Measurements from ENCODE around the gene EPB42.

EPB42 gene

DNA sequence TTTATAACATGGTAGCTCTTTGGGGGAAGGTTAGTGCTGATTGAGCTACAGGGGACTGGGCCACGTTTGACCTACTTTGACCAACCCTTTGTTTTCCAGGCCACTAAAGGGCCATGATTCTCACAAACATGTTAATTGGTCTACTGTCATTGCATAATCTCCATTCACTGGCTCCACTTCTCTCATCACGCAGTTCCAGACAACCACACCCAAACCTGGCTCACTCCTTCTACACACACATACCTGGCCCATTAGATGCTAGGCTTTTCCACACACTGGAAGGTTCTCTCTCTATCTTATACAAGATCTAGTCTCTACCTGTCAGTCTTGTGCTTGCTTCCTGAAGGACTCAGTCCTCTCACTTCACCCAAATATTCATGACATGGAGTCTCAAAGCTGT, 30.0 kb upstream of the EPB42 start:
- Mint-ChIP-seq H3K27ac (no peak overlapping the region), H3K27me3 (peaks cover 34% of the 10 kb centered on the region), H3K4me3 (no peak overlapping the region), H3K9me3 (no peaks in the 10 kb centered on the region), H3K36me3 (ENCODE audit: low read depth) (no peaks in the 10 kb centered on the region), H3K4me1 (ENCODE audit: low read depth) (peaks cover 56% of the 10 kb centered on the region)
- intact Hi-C loops (cut with micrococcal nuclease) = no loop called here

DNA sequence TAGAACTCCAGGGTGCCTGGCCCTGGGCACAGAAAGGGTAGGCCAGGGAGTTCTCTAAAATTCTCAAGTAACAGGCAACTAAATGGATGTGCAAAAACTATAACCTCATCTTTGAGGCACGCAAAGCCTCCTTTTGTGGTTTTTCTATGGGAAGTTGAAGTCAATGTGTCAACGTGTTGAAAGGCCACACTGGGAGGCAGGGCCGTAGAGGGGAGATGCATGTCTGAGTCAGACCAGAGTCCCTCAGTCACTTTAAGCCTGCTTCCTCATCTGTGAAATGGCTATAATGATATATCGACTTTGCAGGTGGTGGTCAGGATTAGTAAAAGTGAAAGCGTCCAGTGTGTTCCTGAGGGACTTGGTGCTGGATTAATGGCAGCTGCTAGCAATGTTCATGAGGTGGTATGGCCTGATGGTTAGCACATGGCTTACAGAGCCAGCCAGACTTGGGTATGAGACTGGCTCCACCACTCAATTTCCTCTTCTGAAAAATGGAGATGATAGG, 28.9 kb upstream of the EPB42 start:
- Mint-ChIP-seq H3K4me3 (no peak overlapping the region), H3K4me1 (ENCODE audit: low read depth) (peaks cover 56% of the 10 kb centered on the region), H3K9me3 (no peaks in the 10 kb centered on the region), H3K27ac (peak overlapping the region; percentile 87), H3K27me3 (peaks cover 28% of the 10 kb centered on the region), H3K36me3 (ENCODE audit: low read depth) (no peaks in the 10 kb centered on the region)
- intact Hi-C loops (cut with micrococcal nuclease) = no loop called here

DNA sequence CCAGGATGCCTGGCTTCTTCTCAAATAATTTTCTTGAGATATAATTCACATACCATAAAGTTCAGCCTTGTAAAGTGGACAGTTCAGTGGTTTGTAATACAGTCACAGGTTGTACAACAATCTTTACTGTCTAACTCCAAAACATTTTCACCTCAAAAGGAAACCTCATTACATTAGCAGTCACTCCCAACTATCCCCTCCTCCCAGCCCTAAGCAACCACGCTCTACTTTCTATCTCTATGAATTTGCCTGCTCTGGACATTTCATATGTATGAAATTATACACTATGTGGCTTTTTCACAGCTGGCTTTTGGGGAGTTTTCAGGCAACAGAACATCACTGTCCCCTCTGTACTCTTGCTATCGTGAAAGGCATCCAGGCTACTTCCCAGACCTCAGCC, 28.4 kb upstream of the EPB42 start:
- Mint-ChIP-seq H3K27ac (peak overlapping the region; percentile 87), H3K4me1 (ENCODE audit: low read depth) (peaks cover 56% of the 10 kb centered on the region), H3K36me3 (ENCODE audit: low read depth) (no peaks in the 10 kb centered on the region), H3K9me3 (no peaks in the 10 kb centered on the region), H3K4me3 (no peak overlapping the region), H3K27me3 (peaks cover 25% of the 10 kb centered on the region)
- intact Hi-C loops (cut with micrococcal nuclease) = no loop called here

DNA sequence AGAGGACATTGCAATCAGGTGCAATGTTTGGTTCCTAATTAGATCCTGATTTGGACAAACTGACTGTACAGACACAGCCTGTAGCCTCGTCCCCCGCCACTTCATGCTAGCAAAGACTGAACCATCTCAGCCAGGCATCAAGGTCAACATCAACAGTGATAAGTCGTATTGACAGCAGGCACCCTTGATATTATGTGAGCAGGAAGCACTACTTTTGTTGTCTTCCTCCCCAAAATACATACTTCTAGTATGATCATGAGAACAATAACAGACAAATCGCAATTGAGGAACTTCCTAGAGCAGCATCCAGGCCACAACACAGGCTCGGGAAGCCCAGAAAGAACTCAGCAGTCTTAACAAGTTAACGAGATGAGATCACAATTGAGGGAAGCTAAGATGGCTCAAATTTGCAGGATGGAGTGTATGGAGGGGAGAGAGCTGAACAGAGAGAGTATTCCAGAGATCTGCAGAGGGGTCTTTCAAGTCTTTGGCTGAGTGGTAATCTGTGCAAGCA, 25.5 kb upstream of the EPB42 start:
- peaks cover 32% of the 10 kb centered on the region for H3K27me3 Mint-ChIP-seq
- H3K4me3 Mint-ChIP-seq = no peak overlapping the region
- no peaks in the 10 kb centered on the region for H3K36me3 Mint-ChIP-seq (ENCODE audit: low read depth)
- H3K4me1 Mint-ChIP-seq (ENCODE audit: low read depth) = peaks cover 32% of the 10 kb centered on the region
- intact Hi-C loops (cut with micrococcal nuclease) = no loop called here
- no peaks in the 10 kb centered on the region for H3K9me3 Mint-ChIP-seq
- no peak overlapping the region for H3K27ac Mint-ChIP-seq

DNA sequence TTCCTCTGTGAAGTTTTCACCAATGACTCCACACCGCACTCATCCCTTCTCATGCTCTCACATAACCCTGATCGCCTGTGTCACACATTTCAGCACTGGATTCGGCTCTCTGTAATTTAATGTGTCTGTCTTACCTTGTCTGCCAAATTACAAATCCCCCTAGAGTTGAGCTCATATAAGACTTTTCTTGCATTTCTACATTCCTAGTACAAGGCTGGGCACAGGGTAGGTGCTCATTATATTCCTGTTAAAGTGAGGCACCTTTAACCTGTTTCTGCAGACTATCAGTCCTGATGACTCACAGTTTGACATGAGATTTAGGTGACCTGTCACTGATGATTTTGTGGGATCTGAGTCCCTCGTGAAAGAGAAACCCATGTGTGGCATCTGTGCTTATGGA, 23.3 kb upstream of the EPB42 start:
- no peaks in the 10 kb centered on the region for H3K36me3 Mint-ChIP-seq (ENCODE audit: low read depth)
- no peaks in the 10 kb centered on the region for H3K9me3 Mint-ChIP-seq
- H3K27ac Mint-ChIP-seq = no peak overlapping the region
- intact Hi-C loops (cut with micrococcal nuclease) = no loop called here
- peaks cover 40% of the 10 kb centered on the region for H3K27me3 Mint-ChIP-seq
- H3K4me3 Mint-ChIP-seq = no peak overlapping the region
- peaks cover 24% of the 10 kb centered on the region for H3K4me1 Mint-ChIP-seq (ENCODE audit: low read depth)

DNA sequence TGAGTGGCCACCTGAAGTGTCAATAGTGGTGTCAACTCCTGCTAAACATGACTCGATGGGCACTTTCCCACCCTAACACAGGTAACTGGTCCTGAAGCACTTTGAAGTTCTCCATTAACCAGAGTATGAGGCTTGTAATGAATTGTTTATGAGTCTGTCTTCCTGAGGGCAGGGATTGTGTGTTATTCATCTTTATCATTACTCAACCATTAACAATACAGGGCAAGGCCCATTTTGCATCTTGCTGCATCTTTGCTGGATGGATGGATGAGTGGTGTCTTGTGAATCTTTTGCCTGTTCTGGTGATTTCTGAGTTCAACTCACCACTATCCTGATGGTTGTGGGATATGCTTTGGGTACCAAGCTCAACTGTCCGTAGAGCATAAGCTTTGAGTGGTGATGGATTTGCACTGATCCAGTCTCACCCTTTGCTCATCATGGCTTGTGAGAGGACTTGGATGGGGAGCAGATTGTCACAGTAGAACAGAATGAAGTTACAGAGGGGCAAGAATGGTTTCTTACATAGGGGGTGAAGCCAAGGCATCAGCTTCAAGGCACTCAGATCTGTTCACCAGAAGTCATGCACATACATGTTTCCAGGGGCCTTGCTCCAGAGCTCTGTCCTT, 22.3 kb upstream of the EPB42 start:
- Mint-ChIP-seq H3K27ac (no peak overlapping the region), H3K4me3 (no peak overlapping the region), H3K4me1 (ENCODE audit: low read depth) (peaks cover 26% of the 10 kb centered on the region), H3K9me3 (no peaks in the 10 kb centered on the region), H3K36me3 (ENCODE audit: low read depth) (no peaks in the 10 kb centered on the region), H3K27me3 (peaks cover 44% of the 10 kb centered on the region)
- intact Hi-C loops (cut with micrococcal nuclease) = no loop called here

DNA sequence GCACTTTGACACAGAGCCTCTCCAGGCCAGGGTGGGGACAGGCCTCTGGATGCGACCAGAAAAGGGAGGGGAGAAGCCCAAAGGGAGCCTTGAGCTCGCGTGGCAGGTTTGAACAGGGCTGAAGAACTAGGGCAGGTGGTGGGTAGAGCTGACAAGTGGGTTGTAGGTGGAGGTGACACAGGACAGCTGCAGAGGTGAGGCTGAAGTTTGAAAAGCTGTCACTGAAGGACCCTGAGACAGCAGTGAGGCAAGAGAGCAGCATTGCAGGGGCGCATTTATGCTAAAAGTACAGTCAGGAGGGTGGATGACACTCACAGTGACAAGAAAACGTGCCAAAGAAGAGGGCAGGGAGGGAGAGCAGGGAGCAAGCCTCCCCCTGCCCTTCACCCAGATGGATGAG, 21.8 kb upstream of the EPB42 start:
- Mint-ChIP-seq H3K9me3 (no peaks in the 10 kb centered on the region), H3K27ac (no peak overlapping the region), H3K4me1 (ENCODE audit: low read depth) (peaks cover 30% of the 10 kb centered on the region), H3K4me3 (no peak overlapping the region), H3K27me3 (peaks cover 50% of the 10 kb centered on the region), H3K36me3 (ENCODE audit: low read depth) (no peaks in the 10 kb centered on the region)
- intact Hi-C loops (cut with micrococcal nuclease) = no loop called here

DNA sequence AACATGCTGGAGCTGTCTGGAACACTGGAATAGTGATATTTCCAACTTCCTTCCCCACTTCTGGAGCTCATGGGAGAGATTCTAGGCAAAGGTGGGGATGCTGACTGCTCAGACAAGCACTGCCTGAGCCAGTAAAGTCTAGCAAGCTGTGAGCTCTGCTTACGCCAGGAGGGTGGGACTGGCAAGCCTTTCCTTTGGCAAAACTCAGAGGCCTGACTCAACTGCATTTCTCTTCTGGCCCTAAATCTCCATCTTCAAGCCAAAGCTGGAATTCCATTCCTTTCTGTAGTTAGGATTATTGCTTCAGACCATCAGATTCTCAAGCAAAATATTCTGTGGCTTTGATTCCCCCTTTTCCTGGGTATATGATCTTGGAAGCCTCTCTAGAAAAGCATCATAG, 20.3 kb upstream of the EPB42 start:
- no peak overlapping the region for H3K27ac Mint-ChIP-seq
- no peaks in the 10 kb centered on the region for H3K9me3 Mint-ChIP-seq
- no peak overlapping the region for H3K4me3 Mint-ChIP-seq
- intact Hi-C loops (cut with micrococcal nuclease) = no loop called here
- H3K36me3 Mint-ChIP-seq (ENCODE audit: low read depth) = no peaks in the 10 kb centered on the region
- H3K4me1 Mint-ChIP-seq (ENCODE audit: low read depth) = peaks cover 24% of the 10 kb centered on the region
- peaks cover 54% of the 10 kb centered on the region for H3K27me3 Mint-ChIP-seq

DNA sequence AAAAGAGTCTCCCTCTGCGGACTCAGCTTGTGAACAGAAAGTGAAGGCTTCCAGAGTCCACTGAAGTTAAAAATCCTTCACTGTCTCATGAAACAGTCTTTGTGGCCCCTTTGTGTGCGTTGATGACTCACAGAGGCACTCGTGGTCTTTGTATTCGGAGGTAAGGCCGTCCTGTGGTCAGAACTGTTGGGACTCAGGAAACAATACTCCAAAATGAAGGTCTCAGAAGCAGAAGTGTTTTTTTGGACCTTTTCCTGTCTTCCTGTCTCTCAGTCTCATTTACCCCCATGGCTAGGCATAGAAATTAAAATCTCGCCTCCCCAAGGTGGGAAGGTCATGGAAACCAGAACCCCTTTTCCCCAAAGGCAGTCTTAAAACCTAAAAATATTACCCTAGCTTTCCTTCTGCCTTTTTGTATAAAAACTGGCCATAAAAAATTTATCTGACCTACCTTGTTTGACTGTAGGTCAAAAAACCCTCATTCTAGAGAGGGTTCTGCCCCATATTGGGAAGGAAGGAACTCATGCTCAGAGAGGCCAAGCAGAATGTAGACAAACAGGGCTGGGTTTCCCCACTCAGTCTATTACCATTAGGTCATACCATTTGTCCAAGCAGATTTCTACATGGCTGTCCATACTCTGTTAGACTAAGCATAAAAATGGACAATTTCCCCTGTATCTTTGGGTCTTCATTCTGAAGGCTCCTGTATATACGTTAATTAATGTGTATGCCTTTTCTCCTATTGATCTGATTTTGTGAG, 19.1 kb upstream of the EPB42 start:
- H3K9me3 Mint-ChIP-seq = no peaks in the 10 kb centered on the region
- peaks cover 61% of the 10 kb centered on the region for H3K27me3 Mint-ChIP-seq
- no peak overlapping the region for H3K27ac Mint-ChIP-seq
- no peak overlapping the region for H3K4me3 Mint-ChIP-seq
- no peaks in the 10 kb centered on the region for H3K36me3 Mint-ChIP-seq (ENCODE audit: low read depth)
- peaks cover 24% of the 10 kb centered on the region for H3K4me1 Mint-ChIP-seq (ENCODE audit: low read depth)
- intact Hi-C loops (cut with micrococcal nuclease) = no loop called here

DNA sequence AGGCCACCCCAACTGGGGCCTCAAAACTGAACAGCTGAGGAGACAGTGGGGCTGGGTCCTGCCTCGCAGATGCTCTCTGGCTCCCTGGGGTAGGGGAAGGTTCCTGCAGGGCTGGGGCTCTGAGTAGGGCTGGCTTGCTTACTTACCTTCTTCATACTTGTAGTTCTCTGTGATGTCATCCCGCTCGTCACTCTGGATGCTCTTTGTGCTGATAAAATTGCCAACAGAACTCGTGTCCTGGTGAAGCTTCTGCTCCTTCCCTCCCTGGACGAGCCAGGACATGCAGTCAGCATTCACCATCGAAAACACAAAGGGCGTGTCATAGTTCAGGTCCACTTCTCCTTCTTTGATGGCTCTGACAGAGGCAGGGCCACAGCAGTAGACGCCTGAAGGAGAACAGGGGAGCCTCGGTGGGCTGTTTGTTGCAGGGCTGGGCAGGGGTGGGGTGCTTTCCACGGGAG, 17.9 kb upstream of the EPB42 start:
- intact Hi-C loops (cut with micrococcal nuclease) = no loop called here
- H3K4me1 Mint-ChIP-seq (ENCODE audit: low read depth) = peaks cover 24% of the 10 kb centered on the region
- no peak overlapping the region for H3K27ac Mint-ChIP-seq
- H3K9me3 Mint-ChIP-seq = no peaks in the 10 kb centered on the region
- H3K4me3 Mint-ChIP-seq = no peak overlapping the region
- H3K27me3 Mint-ChIP-seq = peaks cover 62% of the 10 kb centered on the region
- H3K36me3 Mint-ChIP-seq (ENCODE audit: low read depth) = no peaks in the 10 kb centered on the region

DNA sequence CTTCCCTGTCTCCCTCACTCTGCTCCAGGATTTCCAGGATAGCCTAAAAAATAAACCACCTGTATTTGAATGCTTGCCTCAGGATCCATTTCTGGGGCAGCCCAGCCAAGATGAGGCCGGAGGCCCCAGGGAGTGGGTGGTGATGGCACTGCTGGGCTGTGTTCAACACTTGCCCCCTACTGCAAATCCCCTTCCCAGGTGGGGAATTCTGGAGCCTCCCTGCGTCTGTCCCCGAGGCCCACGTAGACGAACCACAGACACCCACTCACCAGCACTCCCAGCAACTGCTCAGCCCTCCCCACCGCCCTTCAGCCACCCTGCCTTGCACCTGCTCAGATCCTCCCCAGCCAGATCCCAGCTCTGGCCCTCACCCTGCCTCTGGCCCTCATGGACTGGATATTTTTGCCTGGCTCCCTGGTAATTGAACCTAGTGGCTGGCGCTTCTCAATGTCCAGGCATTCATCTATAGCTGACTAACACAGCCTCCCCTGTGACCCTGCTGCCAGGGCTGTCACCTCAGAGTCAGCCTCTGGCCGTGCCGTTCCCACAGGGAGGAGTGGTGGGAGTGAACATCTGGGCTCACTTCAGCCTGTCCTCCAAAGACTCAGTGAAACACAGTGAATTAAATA, 17.1 kb upstream of the EPB42 start:
- intact Hi-C loops (cut with micrococcal nuclease) = no loop called here
- Mint-ChIP-seq H3K36me3 (ENCODE audit: low read depth) (no peaks in the 10 kb centered on the region), H3K4me1 (ENCODE audit: low read depth) (peaks cover 24% of the 10 kb centered on the region), H3K9me3 (no peaks in the 10 kb centered on the region), H3K27ac (peak overlapping the region; percentile 31), H3K27me3 (peaks cover 61% of the 10 kb centered on the region), H3K4me3 (no peak overlapping the region)

DNA sequence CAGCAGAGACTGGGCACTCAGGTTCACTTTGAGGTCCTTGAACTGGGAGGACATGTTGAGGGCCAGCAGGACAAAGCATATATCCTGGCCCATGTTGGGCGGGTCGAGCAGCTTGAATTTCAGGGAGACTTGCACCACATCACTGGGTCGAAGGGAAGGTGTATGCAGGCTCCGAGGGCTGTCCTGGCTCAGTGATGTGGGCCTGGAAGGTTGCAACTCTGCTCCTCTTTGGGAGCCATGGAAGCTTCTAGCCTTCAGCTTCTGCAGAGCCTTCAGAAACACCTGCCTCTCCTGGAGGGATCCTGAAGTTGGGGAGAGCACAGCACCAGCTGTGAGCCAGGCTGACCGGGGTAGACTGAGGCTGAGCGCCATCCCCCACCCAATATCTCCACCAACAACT, 14.7 kb upstream of the EPB42 start:
- H3K27ac Mint-ChIP-seq = no peak overlapping the region
- intact Hi-C loops (cut with micrococcal nuclease) = no loop called here
- no peak overlapping the region for H3K4me3 Mint-ChIP-seq
- H3K27me3 Mint-ChIP-seq = peaks cover 44% of the 10 kb centered on the region
- H3K36me3 Mint-ChIP-seq (ENCODE audit: low read depth) = no peaks in the 10 kb centered on the region
- H3K9me3 Mint-ChIP-seq = no peaks in the 10 kb centered on the region
- peaks cover 24% of the 10 kb centered on the region for H3K4me1 Mint-ChIP-seq (ENCODE audit: low read depth)

DNA sequence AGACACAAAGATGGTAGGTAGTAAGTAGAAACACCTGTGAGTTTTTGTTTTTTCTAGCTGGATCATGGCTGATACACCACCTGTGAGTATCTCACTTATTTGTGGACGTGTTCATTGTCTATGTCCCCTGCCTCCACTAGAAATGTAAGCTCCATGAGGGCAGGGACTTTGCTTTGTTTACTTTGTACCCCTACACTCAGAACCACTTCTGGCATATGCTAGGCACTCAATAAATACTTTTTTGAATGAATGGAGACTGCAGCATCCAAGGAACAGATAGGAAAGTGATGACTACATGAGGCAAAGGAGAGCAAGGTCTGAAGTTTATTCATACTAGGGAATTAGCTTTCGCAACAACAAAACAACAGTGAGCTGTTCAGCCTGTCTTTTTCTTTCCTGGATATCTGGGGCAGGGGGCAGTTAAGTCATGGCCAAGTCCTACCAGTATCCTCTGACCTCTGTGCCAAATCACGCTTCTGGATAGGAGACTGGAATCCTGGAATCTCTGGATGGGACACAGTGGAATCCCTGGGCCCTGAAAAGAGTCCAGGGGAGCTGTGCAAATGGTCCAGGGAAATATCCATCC, 11.6 kb upstream of the EPB42 start:
- Mint-ChIP-seq H3K36me3 (ENCODE audit: low read depth) (no peaks in the 10 kb centered on the region), H3K27me3 (peaks cover 48% of the 10 kb centered on the region), H3K4me1 (ENCODE audit: low read depth) (no peaks in the 10 kb centered on the region), H3K9me3 (no peaks in the 10 kb centered on the region), H3K4me3 (no peak overlapping the region), H3K27ac (no peak overlapping the region)
- intact Hi-C loops (cut with micrococcal nuclease) = no loop called here

DNA sequence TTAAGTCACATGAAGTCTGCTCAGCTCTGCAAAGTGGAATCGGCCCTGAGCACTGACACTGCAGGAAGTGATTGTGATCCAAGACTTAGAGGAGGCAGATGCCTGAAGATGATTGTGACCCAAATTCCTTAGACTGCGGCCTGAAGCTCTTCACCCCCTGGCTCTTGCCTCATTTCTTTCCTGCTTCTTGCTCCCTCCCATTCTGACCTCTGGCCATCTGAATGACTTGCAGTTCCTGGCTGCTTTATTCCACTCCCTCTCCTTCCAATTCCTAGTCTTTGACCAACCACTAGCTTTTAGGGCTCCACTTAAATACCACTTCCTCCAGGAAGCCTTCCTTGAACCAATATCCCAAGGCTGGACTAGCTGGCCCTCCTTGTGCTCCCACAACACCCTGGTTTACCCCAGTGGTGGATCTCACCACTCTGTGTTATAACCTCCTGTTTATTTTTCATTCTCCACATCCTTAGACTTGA, 9.9 kb upstream of the EPB42 start:
- no peaks in the 10 kb centered on the region for H3K36me3 Mint-ChIP-seq (ENCODE audit: low read depth)
- intact Hi-C loops (cut with micrococcal nuclease) = no loop called here
- peak overlapping the region; percentile 1 for H3K27ac Mint-ChIP-seq
- H3K4me1 Mint-ChIP-seq (ENCODE audit: low read depth) = no peaks in the 10 kb centered on the region
- H3K27me3 Mint-ChIP-seq = peaks cover 40% of the 10 kb centered on the region
- H3K4me3 Mint-ChIP-seq = no peak overlapping the region
- no peaks in the 10 kb centered on the region for H3K9me3 Mint-ChIP-seq

All from dendritic cell treated with granulocyte-macrophage colony-stimulating factor and Interleukin-4, amounts not matched to agents 40 ng/mL and 50 ng/mL, for 4 days (primary cell).